HG02981 (cell line): ENCODE data around the gene C3orf85.

Experiments
- ATAC-seq: cut with Tn5 transposase; IDR thresholded peaks from one replicate; pipeline ENCODE4 v1.9.1; 2021; ENCODE audit warnings: mild to moderate bottlenecking, moderate library complexity; ENCODE audit not compliant: unreplicated experiment

C3orf85 gene

DNA sequence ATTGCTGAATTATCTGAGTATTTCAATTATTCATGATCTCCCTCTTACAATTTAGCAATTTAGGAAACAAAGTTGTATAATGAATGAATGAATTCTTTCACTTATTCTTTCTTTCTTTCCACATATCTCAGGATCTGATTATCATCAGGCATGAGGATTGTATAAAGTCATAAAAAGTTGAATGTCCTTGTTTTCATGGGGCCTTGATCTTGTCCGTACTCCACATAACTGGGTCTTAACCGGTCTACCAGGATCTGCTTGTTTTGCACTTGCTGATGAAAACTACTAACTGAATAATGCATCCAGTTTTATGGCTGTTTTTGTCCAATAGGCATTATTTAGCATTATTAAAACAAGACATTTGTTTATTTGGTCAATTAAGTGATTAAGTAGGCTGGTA, 12.6 kb downstream of the C3orf85 start:
- no peak for ATAC-seq

DNA sequence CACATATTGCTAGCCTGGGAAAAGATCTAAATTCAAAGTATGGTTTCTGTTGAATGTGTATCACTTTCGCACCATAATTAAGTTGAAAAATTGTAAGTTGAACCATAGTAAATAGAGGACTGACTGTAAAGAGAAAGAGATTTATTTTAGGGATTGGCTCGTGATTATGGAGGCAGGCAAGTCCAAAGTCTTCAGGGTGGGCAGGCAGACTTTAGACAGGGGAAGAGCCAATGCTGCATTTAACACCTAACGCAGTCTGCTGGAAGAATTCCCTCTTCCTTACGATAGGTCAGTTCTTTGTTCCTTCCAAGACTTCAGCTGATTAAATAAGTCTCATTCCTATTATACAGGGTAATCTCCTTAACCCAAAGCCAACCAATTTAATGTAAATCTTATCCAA, 15.8 kb downstream of the C3orf85 start:
- ATAC-seq: no peak

DNA sequence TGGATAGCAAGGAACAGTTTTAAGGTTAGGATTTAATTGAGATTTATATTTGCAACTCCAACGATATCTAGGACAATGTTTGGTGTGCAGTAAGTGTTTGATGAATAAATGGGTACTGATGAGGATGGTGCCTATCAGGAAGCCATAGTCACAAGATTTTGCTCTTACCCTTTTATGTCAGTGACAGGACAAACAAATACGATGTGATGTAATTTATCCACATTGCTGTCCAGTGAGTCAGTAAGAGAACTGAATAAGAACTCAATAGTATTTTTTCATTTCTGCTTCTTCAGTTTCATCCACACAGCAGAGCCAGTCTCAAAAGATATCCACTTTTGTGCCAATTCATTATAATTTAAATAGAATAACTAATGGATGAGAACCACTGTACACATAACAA, 18.5 kb downstream of the C3orf85 start:
- no peak for ATAC-seq

DNA sequence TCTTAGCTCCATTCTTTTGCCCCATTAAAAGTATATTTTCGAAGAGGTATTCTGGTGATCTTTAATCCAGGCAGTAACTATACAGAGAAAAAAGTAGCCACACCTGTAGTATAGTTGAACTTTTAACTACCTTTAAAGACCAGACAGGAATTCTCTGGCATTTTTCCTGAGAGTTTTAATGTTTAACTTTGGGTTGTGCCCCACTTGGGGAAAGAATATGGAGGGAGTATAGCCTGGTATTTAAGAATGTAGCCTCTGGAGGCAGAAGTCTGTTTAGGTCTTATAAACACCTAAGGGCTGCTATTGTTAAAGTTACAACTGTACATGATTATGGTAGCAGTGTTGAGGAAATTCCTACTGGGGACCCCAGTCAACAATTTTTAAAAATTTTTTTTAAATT, 19.3 kb downstream of the C3orf85 start:
- no peak for ATAC-seq

DNA sequence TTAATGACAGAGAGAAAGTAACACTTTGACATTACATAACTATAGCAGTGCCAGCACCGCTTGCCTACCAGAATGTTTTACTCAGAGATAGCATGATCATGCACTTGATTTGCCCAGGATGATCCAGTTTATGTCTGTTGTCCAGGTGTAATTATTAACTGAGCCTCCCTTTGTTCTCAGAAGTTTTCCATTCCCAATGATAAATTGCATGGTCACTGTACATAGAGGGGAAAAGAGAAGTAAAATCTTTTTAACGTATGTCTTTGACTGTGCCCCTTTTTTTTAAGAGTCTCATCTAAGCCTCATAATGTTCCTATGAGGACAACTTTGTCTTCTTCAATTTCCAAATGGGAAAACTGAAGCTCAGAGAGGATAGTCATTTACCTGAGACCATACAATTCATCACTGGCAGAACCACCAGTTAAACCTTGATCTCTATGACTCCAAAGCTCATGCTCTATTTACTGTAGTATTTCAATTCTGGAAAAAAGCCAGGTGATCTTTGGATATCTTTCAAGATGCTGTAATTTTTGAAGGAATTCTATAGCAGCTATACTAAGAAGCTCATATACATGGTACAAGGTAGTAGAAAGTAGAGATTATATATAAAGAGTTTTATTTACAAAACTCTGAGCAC, 25.1 kb downstream of the C3orf85 start:
- no peak for ATAC-seq

DNA sequence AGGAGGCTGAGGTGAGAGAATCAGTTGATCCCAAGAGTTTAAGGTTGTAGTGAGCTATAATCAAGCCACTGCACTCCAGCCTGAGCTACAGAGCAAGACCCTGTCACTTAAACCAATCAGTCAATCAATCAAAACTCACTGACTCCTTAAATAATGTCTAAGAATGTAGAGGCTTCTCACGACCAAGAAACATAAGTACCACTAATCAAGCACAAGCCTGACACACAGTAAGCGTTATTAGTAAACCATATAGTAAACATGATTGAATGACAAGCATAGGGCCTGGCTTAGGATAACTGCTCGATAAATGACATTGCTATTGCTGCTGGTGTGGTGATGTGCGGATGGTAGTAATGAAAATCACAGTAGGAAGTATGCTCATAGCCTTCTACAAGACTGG, 29.4 kb downstream of the C3orf85 start:
- ATAC-seq: no peak

DNA sequence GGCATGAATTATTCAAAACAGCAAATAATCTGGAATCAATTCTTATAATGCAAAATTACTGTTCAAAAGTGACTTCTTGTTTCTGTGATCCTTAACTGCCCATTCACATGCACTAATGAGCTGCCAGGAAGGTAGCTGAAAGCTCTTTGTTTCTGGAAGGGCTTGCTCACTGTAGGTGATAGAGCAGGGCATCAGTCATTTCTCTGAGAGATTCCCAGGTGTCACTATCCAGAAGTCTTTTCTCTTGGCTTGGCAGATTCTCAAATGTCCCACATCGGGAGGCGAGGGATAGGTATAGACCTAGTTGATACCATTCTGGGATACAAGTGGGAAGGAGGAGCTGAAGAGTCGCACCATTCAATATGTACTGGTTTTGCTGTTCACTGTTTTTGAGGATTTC, 35.0 kb downstream of the C3orf85 start:
- ATAC-seq: no peak

DNA sequence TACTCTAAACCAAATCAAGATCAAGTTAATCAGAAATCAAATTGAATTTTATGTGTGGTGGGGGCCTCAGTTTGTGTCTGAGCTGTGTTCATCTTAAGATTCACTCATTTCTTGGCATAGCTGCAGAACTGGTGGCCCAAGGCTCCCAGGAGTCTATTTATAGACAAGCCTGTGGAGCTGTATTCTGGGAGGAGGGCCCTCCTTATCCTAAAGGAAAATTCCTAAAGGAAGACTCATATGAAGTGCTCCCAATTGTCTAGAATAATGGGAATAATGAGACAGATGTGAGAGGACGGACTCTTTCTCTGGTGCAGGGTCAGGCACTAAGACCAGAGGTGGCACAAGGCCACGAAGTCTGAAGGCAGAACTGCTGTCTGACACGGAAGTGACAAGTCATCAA, 38.9 kb downstream of the C3orf85 start:
- ATAC-seq: no peak

DNA sequence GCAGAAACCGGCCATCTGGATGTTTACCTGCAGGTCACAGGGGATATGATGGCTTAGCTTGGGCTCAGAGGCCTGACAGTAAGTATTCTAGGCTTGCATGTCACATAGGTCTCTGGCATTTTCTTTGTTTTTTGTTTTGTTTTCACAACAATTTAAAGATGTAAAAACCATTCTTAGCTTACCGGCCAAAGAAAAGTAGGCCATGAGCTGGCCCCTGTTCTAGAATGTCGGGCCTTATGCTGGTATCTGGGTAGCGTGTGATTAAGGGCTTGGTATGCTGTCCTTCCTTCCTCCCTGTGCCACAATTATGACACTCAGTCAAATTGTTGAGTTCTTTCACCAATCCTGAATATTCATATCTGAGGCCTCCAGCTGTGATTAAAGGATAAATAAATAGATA, 40.2 kb downstream of the C3orf85 start:
- no peak for ATAC-seq

DNA sequence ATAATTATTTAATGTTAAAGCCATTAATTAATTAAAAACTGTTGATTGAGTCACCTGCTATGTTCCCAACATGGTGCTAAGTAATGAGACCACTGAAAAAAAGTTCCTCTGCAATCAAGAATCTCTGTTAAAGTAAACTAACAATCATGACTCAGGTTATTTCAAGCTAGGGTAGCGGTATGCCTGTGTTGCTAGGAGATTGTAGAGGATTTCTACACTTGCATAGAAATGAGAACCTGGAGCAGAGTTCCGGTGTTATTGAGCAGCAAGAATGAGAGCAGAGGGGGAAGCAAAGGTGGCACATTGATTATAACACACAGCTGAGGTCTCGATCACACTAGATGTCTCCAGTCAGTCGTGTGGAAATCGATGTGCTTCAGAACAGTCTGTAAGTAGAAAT, 41.4 kb downstream of the C3orf85 start:
- no peak for ATAC-seq

DNA sequence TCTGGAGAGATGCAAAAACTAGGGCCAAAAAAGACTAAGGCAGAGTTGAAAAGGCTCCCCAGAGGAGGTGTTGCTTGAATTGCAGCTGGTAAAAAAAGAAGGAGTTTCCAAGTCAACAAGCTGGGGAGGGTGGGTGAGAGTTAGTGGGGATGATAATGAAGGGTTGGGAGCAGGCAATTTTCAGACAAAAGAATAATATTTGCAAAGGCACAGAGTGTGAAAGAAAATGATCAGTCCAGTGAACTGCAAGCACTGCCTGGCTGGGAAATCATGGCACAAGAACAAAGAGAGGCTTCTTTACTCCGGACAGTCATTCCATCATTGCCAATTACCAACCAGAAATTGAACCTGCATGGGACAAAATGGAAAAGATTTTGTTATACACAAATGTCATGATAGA, 42.2 kb downstream of the C3orf85 start:
- ATAC-seq: no peak

DNA sequence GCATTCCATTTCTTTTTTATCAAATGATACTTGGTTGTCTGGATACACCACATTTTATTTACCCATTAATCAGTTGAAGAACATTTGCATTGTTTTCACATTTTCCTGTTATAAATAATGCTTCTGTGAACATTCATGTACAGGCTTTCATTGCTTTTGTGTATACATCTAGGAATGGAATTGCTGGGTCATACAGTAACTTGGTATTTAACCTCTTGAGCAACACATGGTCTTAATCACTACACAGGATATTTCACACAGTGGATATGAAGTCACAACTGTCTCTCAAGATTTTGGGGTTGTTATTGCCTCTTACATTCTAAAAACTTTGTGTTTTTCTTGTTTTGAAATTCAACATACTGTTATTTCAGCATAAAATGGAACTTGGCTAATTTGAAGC, 48.2 kb downstream of the C3orf85 start:
- no peak for ATAC-seq

DNA sequence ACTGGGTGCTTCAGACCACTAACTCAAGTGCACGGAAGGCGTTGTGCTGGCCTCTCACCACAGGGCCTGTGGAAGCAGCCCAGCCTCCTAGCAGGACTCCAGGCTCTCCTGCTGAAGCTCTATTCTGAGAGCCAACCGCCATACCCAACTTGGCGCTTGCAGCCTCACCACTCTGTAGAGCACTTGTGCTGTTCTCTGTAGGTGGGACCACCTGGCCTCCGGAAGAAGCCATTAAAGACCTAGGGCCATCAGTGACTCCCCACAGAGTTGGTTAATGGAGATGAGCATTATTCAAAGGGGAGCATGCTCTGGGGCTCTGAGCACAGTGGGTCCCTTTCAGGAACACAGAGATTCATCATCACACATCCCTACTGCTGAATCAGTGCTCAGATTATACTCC, 50.9 kb downstream of the C3orf85 start:
- no peak for ATAC-seq

DNA sequence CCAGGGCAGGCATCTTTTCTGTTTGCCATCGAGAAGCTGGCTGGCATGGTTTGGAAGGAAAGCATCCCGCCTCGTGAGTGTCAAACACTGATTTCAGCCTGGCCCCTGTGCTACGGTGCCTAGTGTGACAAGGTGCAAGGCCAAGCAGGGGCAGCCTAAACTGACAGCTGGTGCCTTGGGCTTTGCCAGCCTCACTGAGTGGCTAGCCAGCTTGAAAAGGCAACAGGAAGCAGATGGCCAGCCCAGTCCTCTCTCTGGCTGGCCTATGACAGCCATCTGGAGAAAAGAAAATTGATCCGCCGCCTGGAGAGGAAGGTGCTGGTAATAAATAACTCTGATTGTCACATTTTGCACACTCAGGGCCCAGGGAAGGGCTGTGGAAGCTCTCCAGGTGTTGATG, 52.2 kb downstream of the C3orf85 start:
- ATAC-seq: no peak

DNA sequence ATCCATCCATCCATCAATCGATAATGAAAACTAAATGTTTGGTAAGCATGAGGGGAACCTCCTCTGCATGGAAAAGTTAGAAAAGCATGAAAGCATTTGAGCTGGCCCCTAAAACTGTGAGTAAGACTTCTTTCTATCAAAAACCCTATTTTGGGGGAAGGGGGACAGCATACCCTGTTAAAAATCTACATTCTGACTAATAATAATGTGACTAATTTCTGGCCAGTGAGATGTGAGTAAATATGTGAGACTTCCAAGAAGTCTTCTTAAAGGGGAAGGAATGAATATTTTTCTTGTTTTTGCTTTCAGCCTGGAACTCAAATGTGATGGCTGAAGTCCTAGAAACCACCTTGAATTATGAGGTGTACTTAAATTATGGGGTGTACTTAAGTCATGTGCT, 54.9 kb downstream of the C3orf85 start:
- no peak for ATAC-seq

DNA sequence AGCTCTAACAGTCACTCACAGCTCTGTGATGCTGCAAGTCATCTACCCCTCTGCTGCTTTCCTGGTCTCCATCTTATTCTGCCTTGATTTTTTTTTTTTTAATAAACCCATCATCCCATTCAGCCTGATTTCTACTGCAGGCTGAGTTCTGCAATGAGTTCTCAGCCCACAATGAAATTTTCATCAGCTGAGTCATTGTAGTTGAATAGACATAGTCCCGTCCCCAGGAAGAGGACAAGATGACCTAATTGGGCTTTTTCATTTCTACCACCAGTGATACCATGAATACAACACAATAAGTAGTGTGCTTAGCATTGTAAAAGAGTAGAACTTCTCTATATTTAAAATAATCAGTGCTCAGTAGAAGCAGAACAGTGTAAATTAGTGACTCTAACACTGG, 59.3 kb downstream of the C3orf85 start:
- no peak for ATAC-seq
